GM23248 (cell line): ENCODE measurements around the gene XCL2. TPM values are rescaled to one million over a fixed set of nuclear protein-coding genes. Genes with fewer than 3 reads are reported as not detected.

Experiments
- DNase-seq: peaks from one replicate; pipeline ENCODE4 v3.0.0-alpha.2; 2015
- H2AFZ ChIP-seq: fragments of 200-600 bp; sonication (generic); 2 replicates; pipeline ENCODE4 v1.6.1; 2016; ENCODE audit warnings: antibody characterized with exemption
- H3F3A ChIP-seq: fragments of 200-600 bp; sonication (generic); 2 replicates; pipeline ENCODE4 v1.6.1; 2016; ENCODE audit warnings: mild to moderate bottlenecking, antibody characterized with exemption, mixed run types; ENCODE audit not compliant: insufficient read depth
- H3K27ac ChIP-seq: fragments of 200-600 bp; sonication (generic); 2 replicates; pipeline ENCODE4 v1.5.1; 2016; ENCODE audit warnings: mild to moderate bottlenecking
- H3K27me3 ChIP-seq: fragments of 200-600 bp; sonication (generic); replicated peaks from 2 replicates; pipeline ENCODE4 v1.6.1; 2016; ENCODE audit warnings: mild to moderate bottlenecking; ENCODE audit not compliant: insufficient read depth
- H3K36me3 ChIP-seq: fragments of 200-600 bp; sonication (generic); 2 replicates; pipeline ENCODE4 v1.6.1; 2016; ENCODE audit warnings: low read depth, mild to moderate bottlenecking
- H3K4me1 ChIP-seq: fragments of 200-600 bp; sonication (generic); 2 replicates; pipeline ENCODE4 v1.6.1; 2016; ENCODE audit warnings: mild to moderate bottlenecking; ENCODE audit not compliant: insufficient read depth
- H3K4me2 ChIP-seq: fragments of 200-600 bp; sonication (generic); one replicate; pipeline ENCODE4 v1.6.1; 2016; ENCODE audit warnings: mild to moderate bottlenecking; ENCODE audit not compliant: unreplicated experiment
- H3K4me3 ChIP-seq: fragments of 200-600 bp; sonication (generic); 2 replicates; pipeline ENCODE4 v1.5.1; 2016; ENCODE audit warnings: mild to moderate bottlenecking
- H3K79me2 ChIP-seq: fragments of 200-600 bp; sonication (generic); 2 replicates; pipeline ENCODE4 v1.6.1; 2016; ENCODE audit warnings: mild to moderate bottlenecking; ENCODE audit not compliant: insufficient read depth
- H3K9ac ChIP-seq: fragments of 200-600 bp; sonication (generic); 2 replicates; pipeline ENCODE4 v1.6.1; 2016; ENCODE audit warnings: mild to moderate bottlenecking
- H3K9me2 ChIP-seq: fragments of 200-600 bp; sonication (generic); 2 replicates; pipeline ENCODE4 v1.6.1; 2016; ENCODE audit warnings: mixed run types, mild to moderate bottlenecking, moderate library complexity; ENCODE audit not compliant: insufficient read depth
- H3K9me3 ChIP-seq: fragments of 200-600 bp; sonication (generic); one replicate; pipeline ENCODE4 v1.6.1; 2017; ENCODE audit warnings: low read depth
- H4K20me1 ChIP-seq: fragments of 200-600 bp; sonication (generic); 2 replicates; pipeline ENCODE4 v1.6.0; 2016; ENCODE audit not compliant: insufficient read depth
- EZH2 ChIP-seq: fragments of 200-600 bp; sonication (generic); IDR thresholded peaks from 2 replicates; pipeline ENCODE4 v1.6.1; 2018; ENCODE audit warnings: antibody characterized with exemption, mild to moderate bottlenecking; ENCODE audit not compliant: insufficient read depth, poor library complexity, severe bottlenecking
- EZH2phosphoT487 ChIP-seq: fragments of 200-600 bp; sonication (generic); IDR thresholded peaks from 2 replicates; pipeline ENCODE4 v1.6.1; 2018; ENCODE audit warnings: antibody characterized with exemption, moderate library complexity, mild to moderate bottlenecking, low read depth; ENCODE audit not compliant: insufficient read depth
- WGBS, 2 experiments: methylation state at CpG; one replicate each; pipeline ENCODE4 v1.1.6; 2015 to 2017; ENCODE audit warnings: low lambda C conversion rate in 2 of 2, low coverage in 1 of 2; ENCODE audit errors: missing lambda C conversion rate in 2 of 2; 5-methylcytosine and 5-hydroxymethylcytosine counted together
- in situ Hi-C: fragments of 300-500 bp; cut with MboI; formaldehyde crosslinking; loops from 2 replicates; pipeline ENCODE4 v1.15.0; 2020
- polyA plus RNA-seq: library from polyadenylated mRNA; unstranded; fragments of >200 nt; fragmentation: Nextera tagmentation; extraction: Ambion mirVana; gene quantifications from 2 replicates; pipeline ENCODE4 v1.2.1, GENCODE V29; 2016
- total RNA-seq: library from RNA; depleted of rRNA; stranded (reverse); fragments of >200 nt; shearing (Covaris generic); gene quantifications from 2 replicates; pipeline ENCODE4 v1.2.3, GENCODE V29; 2014

The XCL2 gene
- total and polyA plus RNA-seq, 2 experiments from 2014 or later = not detected

GRCh38 chr1:168535536-168535935 is 8.3 kb downstream of the XCL2 start:
- Histone ChIP-seq H2AFZ (no peak overlapping the region), H4K20me1 (no peaks in the 10 kb centered on the region), H3K4me3 (no peak overlapping the region), H3K79me2 (no peaks in the 10 kb centered on the region), H3K4me2 (no peak overlapping the region), H3K36me3 (no peaks in the 10 kb centered on the region), H3K9ac (no peak overlapping the region), H3K9me3 (no peaks in the 10 kb centered on the region), H3K9me2 (no peaks in the 10 kb centered on the region), H3K27me3 (no peaks in the 10 kb centered on the region), H3K4me1 (no peaks in the 10 kb centered on the region), H3F3A (no peaks in the 10 kb centered on the region), H3K27ac (no peak overlapping the region)
- TF ChIP-seq EZH2phosphoT487 = no peak
- TF ChIP-seq EZH2 = no peak
- DNase-seq = no peak
- WGBS, 2 experiments = 38 to 45% methylated on average over 1 of the region's 1 CpG
- in situ Hi-C loops = no loop called here

- Histone ChIP-seq H3K4me1 (no peaks in the 10 kb centered on the region), H3K27ac (no peak overlapping the region), H4K20me1 (no peaks in the 10 kb centered on the region), H3K79me2 (no peaks in the 10 kb centered on the region), H3K9me3 (no peaks in the 10 kb centered on the region), H3K27me3 (no peaks in the 10 kb centered on the region), H3K4me3 (no peak overlapping the region), H3K9me2 (no peaks in the 10 kb centered on the region), H2AFZ (no peak overlapping the region), H3K9ac (no peak overlapping the region), H3K4me2 (no peak overlapping the region), H3K36me3 (no peaks in the 10 kb centered on the region), H3F3A (no peaks in the 10 kb centered on the region)
- WGBS, 2 experiments = 84 to 86% methylated on average over 2 of the region's 2 CpGs
- in situ Hi-C loops = no loop called here
- DNase-seq = no peak
- TF ChIP-seq EZH2 (no peak), EZH2phosphoT487 (no peak)
Observed at GRCh38 chr1:168531615-168532345, 12.0 kb downstream of the XCL2 start.

- no peaks in the 10 kb centered on the region for H3K36me3 ChIP-seq
- no peak overlapping the region for H2AFZ ChIP-seq
- H3K27me3 ChIP-seq = no peaks in the 10 kb centered on the region
- WGBS, 2 experiments = 15 to 33% methylated on average over 1 of the region's 1 CpG
- H3K4me2 ChIP-seq = no peak overlapping the region
- no peak overlapping the region for H3K27ac ChIP-seq
- no peak for DNase-seq
- H3K9me3 ChIP-seq = no peaks in the 10 kb centered on the region
- H3K9ac ChIP-seq = no peak overlapping the region
- H3K4me3 ChIP-seq = no peak overlapping the region
- in situ Hi-C loops = no loop called here
- H3K79me2 ChIP-seq = no peaks in the 10 kb centered on the region
- H3F3A ChIP-seq = no peaks in the 10 kb centered on the region
- no peaks in the 10 kb centered on the region for H3K4me1 ChIP-seq
- TF ChIP-seq EZH2 (no peak), EZH2phosphoT487 (no peak)
- no peaks in the 10 kb centered on the region; the same call in 1 of the 2 replicates for H3K9me2 ChIP-seq
- no peaks in the 10 kb centered on the region for H4K20me1 ChIP-seq
Observed at GRCh38 chr1:168529518-168529917, 14.3 kb downstream of the XCL2 start.

GRCh38 chr1:168521401-168522000 is 22.3 kb downstream of the XCL2 start:
- Histone ChIP-seq H3K9ac (no peak overlapping the region), H4K20me1 (no peaks in the 10 kb centered on the region), H2AFZ (no peak overlapping the region), H3F3A (no peaks in the 10 kb centered on the region), H3K4me2 (no peak overlapping the region), H3K9me3 (no peaks in the 10 kb centered on the region), H3K79me2 (no peaks in the 10 kb centered on the region), H3K27me3 (no peaks in the 10 kb centered on the region), H3K9me2 (no peaks in the 10 kb centered on the region; the same call in 1 of the 2 replicates), H3K36me3 (no peaks in the 10 kb centered on the region), H3K27ac (no peak overlapping the region), H3K4me1 (no peaks in the 10 kb centered on the region), H3K4me3 (no peak overlapping the region)
- 86 to 95% methylated on average over 1 of the region's 1 CpG for WGBS, 2 experiments
- TF ChIP-seq EZH2phosphoT487 (no peak), EZH2 (no peak)
- no peak for DNase-seq
- in situ Hi-C loops = no loop called here
